GM18502 (cell line): ENCODE results near the gene VSTM4.

ENCODE experiments used
- ATAC-seq: cut with Tn5 transposase; IDR thresholded peaks from one replicate; pipeline ENCODE4 v1.9.1; 2021; ENCODE audit warnings: mild to moderate bottlenecking; ENCODE audit not compliant: unreplicated experiment, poor library complexity

VSTM4 gene

DNA sequence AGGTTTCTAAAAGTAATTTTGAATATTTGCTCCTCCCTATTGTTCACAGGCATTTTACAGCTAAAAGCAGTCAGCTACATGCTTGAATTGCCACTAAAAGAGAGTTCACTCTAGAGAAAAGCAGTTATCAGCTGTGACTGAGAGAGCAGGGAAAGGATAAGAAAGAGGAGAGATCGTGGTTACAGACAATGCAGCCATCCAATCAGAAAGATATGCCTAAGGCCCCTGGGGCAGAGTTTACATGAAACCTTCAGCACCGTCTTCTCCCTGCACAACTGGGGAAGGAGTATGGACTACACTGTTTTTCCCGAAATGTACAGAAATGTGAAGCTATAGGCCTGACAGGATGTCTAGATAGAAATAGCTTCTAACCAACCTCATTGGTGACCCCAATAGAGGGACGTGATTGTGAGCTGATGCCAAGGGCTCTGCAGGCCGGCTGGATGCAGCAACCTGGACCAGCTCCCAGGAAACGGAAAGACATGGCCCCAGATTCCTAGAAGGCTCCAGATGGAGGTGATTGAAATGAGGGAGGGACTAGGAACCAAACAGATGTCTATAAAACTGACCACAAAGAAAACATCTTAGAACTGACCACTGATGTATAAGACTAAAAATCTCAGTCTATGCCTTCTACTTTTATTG lies 3.2 kb upstream of the VSTM4 start:
- no peak for ATAC-seq

DNA sequence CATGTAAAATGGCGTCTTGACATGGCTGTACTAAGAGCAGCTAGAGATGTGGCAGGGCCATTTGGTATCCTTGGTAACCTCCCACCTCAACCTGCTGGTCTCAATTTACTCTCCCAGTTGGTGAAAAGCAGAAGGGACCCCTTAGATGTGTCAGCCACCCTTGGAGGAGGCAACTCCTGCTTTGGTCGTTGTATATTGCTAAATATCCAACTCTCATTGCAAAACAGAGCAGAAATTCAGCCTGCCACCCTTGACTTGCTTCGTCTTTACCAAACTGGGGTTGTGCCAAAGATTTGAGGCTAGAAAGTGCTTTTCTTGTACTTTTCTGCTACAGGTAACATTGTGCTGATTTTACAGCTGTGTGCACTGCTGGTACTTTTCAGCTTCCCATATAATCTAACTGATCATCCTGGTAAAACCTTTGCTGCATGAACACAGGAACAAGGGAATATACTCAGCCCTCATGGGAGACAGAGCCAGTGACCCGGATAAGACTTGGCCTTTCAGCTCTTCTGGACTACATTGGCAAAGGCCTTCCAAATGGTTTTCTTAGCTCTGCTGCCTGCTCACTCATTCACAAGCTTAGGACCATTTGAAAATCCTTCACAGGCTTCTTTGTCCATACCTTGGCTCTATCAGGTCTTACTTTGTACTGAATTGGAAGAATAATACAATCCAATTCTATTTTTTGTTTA lies 2.2 kb upstream of the VSTM4 start:
- no peak for ATAC-seq

DNA sequence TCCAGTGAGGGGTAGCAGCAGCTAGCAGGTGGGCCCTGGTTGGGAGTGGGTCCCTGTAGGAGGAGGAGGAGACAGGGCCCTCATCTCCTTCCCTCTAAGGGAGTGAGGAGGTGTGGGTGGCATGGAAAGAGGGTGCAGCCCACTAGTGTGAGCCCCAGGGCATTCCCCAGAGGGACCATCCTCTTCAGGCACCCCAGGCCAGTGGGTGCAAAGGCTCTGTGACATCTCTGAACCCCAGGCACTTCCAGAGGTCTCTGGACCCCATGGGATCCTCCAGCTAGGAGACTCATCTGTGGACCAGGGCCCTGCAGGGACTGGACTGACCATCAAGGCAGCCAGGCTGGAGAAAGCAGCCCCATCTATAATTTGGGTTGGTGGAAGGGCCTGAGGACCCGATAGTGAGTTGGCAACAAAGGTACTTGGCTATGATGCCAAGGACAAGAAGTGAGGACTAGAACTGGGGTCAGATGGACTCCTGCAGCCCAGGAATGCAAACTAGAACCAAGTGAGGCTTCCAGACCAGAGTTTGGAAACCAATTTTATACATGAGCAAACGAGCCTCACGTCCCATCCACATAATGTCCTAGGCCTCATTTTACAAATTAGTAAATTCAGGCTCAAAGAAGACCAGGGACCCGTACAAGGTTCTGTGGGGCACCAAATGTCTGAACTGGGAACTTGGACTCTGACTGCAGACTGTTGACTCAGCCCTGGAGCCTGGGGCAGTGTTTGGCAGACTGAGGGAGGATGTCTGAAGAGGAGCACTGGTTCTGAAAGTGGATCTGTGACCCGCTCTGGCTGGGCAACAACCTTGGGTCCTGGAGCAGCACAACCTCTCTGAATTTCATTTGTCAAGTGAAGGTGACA lies 1.4 kb upstream of the VSTM4 start:
- ATAC-seq: no peak

DNA sequence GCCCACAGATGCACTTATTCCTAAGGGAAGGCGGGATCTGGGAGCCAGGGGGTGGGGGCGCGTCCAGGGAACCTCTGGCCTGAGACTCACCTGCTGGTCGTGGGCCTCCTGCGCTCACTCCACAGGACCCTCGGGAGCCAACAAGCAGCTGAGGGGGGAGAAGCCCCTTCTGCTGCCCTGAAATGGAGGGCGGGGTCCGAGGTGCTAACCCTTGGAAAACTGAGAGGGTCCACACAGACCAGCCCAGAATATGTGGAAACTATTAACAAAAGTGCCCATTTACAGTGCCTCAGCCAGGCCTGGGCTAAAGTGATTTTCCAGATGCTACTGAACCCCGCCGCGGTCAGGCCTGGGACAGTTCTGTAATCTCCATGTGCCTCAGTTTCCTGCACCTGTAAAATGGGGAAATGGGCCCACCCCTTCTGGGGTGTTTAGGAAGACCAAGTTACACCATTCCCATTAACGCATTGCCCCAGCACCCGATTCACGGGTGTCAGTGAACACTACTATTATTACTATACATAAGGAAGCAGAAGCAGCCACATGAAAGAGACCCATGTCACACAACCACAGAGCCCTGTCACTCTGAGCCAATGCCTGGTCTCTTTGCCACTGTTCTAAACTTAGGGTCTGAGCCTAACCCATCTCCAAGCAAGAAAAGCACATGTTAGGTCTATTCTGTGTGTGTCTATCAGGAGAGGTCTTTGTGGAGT lies 630 bp upstream of the VSTM4 start:
- ATAC-seq: no peak

DNA sequence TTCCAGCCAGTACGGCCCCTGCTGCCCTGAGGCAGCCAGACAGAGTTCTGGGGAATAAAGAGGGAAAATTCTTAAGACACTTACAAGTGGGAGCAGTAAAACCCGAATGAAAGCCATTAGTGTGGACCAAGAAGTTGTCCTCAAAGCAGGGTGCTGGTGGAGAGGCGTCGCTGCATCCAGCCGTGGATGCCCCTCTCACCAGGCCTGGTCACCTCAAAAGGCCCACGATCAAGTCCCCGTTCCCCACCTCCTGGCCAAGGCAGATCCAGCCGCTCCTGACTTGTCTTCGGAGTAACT lies 656 bp downstream of the VSTM4 start:
- ATAC-seq: no peak

DNA sequence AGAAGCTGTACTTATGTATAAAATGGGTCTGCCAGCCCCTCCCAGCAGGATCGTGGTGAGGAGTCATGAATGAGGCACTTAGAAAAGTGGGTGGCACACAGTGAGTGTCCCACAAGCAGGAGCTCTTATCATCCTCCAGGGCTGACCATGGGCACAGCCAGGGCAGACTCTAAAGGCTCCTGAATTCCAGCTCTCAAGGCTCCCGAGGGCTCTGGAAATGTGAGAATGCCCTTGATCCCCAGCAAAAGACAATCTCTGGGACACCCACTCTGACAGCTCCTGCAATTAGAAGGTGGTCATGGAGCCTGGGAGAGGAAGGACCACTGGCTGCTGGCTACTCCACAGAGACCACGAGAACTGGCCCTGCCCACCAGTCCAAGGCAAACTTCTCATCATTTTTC lies 1.6 kb downstream of the VSTM4 start:
- no peak for ATAC-seq

DNA sequence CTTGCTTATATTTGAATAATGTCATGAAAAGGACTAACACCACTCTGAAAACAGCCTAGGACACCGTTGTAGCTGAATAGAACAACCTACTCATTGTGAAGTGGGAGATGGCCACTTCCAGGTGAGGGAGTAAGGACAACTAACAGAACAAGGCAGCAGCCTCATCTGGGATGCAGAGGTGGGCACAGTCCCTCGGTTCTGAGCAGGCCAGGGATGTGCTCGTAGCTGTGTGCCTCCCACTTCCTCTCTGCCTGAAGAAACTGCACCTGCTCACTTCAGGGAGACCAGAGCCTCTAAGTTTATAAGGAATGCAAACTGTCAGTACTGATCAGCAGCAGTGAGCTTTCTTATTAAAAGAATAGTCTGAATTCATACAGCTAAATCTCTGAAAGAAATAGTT lies 2.5 kb downstream of the VSTM4 start:
- no peak for ATAC-seq

DNA sequence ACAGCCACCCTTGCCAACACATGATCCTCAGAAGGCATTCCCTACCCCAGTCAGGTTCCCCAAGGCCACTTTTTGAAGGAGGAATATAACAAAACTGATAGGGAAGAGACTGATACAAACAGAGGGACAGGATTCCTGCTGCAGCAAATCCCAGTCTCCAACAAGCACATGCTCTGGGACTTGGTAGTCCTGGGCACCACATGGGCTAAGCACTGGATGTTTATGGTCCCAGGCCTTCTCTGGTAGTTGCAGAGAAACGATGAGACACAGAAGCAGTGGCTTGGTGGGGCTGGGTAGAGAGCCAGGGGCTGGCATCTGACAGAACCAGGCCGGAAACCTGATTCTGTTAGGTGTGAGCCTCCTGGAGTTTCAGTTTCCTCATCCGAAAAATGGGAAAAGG lies 3.2 kb downstream of the VSTM4 start:
- no peak for ATAC-seq

DNA sequence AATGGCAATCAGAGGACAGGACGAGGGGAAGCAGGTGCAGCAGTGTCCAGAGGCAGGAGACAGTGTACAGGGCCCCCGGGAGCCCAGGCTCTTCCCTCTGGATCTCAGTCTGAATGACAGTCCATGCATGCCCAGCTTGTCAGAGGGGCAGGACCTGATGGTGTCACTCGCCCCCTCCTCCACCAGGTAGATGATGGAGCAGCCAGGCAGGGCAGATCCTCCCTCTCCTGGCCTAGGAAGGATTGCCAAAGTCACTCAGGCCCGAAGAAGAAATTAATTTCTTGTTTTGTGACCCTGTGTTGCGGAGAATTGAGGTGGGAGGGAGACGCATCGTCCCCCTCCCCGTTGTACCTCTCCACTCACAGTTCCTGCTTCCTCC lies 4.0 kb downstream of the VSTM4 start:
- ATAC-seq: no peak

DNA sequence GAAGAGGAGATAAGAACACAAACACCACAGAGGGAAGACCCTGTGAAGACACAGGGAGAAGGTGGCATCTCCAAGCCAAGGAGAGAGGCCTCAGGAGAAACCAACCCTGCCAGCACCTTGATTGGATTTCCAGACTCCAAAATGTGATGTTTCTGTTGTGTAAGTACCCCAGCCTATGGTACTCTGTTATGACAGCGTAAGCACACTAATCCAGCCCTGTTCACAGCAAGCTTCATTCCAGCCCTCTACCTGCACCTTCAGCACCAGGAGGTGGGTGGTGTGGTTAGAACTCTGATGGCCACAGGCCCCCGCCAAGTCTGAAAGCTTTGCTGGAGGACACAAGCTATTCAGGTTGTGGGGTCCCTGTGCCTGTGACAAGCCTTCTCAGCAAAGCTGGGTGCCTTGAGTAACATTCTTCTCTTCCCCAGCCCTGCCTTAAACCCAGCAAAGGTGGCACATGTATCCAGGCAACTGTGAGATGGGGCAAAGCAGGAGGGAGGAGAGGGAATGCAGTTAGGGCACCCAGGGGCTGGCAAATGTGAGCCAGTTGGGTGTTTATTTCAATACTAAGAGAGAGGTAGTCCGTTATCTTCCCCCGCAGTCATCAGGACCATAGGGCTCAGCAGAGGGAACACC lies 4.5 kb downstream of the VSTM4 start:
- ATAC-seq: no peak

DNA sequence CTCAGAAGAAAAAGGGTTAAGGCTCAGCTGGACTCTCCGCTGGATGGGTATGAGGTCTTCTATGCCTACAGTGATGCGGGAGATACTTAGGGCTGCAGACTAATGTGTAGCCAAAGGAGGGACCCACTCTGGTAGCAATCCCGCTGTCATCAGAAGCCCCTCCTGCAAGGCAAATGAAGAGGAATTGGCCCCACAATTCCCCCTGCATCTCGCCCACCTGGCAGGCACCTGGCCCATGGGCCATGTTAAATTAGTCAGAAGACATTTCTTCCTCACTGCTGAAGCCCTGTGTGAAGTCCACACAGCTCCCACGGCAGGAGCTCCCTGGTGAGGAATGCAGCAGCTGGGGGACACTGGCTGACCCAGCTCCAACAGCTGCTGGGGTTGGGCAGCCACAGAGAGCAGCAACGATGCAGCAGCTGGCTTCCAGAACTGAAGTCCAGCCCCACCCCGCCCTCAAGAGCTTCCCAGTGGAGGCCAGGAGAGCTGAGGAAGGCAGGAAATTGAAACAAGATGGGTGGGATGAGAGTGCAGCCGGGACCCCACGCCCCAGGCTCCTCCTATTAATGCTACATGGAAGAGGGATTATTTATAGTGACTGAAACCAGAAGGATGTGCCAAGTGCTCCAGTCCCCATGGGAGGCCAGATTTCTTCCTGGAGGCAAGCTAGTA lies 5.5 kb downstream of the VSTM4 start:
- no peak for ATAC-seq

DNA sequence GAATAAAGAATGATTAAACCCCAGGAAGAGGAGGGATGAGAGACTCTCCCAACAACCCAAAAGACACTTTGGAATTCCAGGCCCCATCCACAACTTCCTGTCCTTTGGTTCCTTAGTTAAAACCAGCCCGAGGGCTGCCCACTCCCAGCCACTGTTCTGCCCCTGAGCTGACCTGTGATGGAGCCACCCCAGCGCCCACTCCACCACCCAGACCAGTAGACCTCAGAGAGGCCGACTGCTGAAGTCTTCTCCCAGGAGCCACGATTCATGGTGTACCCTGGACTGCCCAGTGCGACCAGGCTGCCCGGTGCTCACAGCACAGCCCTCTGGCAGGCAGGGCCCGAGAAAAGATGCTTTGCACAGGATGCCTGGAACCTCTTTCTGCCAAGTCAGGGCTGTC lies 6.7 kb downstream of the VSTM4 start:
- no peak for ATAC-seq

DNA sequence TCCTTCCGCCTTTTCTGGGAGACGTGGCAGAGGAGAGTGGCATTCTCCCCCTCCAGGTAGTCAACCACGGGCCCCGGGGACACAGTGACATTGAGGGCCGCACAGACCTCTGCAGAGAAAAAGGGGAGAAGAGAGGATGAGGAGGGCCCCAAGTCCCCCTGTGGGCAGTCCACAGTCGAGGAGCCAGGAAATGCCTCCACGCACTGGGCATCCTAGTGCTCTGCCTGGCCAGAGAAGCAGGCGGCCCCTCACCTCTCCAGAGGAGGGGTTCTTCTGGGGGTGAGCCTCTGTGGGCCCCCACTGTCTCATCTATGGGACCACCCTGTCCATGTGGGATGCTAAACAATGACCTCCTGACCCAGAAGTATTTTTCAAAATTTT lies 7.4 kb downstream of the VSTM4 start:
- ATAC-seq: no peak

DNA sequence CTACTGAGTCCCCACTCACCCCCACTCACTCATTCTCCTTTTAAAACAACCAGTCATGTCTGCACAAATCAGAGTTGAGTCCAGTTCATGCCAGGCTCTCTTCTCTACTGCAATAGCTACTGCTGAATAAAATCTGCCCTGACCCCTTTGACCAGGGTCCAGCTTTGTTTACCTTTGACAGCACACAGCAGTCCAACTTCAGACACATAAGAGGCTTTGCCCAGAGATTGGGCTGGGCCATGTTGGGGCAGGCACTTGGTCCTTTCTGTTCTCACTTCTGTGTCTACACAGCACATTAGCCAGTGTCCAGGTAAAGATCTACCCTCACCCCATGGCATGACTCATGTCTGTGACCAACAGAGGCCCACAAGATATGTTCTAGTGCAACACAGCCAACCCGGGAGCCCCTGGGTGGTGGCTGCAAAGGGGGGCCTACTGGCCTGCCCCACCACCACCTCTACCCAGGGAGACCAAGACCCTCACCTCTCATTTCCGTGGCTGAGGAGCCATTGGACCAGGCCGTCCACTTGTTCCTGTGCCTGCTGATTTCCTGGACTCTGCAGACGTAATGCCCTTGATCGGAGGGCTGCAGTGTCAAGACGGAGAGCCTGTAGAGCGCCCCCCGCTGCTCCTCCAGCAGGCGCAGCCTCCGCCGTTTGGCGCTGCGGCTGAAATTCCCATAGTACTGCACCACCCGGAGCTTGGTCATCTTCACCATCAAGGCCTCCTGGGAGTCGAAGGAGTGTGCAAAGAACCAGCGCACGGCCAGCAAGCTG lies 8.0 kb downstream of the VSTM4 start:
- no peak for ATAC-seq

DNA sequence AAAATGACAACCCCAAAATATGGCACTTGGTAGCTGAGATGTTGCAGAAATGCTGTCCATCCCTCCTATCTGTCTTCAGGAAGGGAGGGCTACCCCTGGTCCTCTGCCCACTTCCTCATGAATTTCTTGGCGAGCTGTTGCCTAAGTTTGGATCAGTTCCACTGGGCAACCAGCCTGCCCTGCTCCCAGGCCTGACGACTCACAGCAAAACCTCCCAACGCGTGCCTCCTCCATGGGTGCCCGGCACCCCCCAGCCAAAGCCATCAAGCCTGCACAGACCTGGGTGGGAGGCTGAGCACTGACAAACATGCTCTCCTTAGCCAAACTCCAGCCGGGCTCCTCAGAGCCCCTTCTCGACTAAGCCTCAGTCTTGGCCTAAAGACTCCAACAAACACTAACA lies 8.9 kb downstream of the VSTM4 start:
- no peak for ATAC-seq

DNA sequence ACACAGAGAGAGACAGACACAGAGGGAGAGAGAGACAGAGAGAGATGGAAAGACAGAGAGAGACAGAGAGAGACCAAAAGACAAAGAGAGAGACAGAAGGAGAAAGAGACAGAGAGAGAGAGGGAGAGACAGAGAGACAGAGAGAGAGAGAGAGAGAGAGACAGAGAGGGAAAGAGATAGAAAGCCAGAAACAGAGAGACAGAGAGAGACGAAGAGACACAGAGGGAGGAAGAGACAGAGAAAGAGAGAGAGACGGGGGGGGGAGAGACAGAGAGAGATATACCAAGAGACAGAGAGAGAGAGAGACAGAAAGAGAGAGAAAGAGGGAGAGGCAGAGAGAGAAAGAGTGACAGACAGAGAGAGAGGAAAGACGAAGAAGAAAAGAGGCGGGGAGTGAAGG lies 10.2 kb downstream of the VSTM4 start:
- ATAC-seq: no peak

DNA sequence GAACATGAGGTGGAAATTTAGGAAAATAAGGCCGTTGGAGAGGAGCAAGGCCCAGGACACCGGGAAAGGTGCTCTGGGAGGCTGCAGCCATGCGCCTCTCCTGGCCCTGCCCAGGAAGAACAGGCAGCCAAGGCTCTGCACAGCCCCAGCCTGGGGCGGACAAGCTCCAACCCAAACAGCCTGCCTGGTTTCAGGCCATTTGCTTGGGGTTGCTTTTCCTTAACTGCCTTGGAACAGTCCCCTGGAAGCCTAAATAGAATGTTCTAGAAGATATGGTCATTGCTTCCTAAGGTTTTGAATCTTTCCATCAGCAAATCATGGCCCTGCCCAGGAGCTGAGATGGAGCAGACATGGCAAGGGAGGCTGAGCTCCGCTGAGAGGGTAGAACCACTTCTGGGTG lies 11.0 kb downstream of the VSTM4 start:
- ATAC-seq: no peak

DNA sequence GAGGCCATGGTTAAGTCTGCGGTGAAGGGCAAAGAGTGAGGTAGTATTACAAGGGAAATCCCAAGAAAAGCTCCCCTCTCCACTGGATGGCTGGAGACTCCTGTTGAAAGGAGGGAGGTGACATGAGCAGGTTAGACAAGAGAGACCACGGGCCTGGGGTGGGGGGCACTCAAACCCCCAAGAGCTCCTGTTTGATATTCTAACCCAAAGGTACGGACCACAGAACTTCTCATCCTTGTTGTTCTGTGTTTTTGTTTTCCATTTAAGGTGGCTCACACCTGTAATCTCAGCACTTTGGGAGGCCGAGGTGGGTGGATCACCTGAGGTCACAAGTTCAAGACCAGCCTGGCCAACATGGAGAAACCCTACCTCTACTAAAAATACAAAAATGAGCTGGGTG lies 11.6 kb downstream of the VSTM4 start:
- ATAC-seq: no peak

DNA sequence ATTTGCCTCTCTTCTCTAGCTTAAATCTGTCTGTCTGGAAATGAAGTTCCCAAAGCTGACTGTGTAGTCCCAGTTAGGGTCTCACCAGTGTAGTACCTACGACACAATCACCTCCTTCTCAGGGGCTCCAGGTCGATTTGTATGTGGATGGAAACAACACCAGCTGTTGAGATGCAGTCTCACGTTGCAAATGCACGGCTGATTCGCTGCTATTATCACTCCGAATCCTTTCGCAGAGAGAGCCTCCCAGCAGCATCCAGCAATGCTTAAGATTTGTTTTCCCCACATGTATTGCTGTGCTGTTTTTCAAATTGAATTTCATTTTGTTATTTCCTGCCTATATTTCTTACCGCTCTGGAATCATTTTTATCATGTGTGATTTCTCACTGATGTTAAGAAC lies 16.3 kb downstream of the VSTM4 start:
- ATAC-seq: no peak
